Gastrocnemius medialis (tissue), 4 donors: ENCODE data around the gene ZBTB21.

Experiments
- POLR2A ChIP-seq, 2 donors: fragments of 450-650 bp; IDR thresholded peaks; one replicate each; pipeline ENCODE4 v1.6.1; 2017; ENCODE audit warnings: antibody characterized with exemption in 2 of 2, mild to moderate bottlenecking in 2 of 2, moderate library complexity in 2 of 2
- TF ChIP-seq, protein P1 (sequence below), 5 experiments: fragments of 450-650 bp in 3 of 5; fragments of 200-600 bp in 2 of 5; sonication (generic) in 2 of 5; IDR thresholded peaks in 4 of 5; conservative IDR thresholded peaks in 1 of 5; 1 replicate in 4 of 5; 2 replicates in 1 of 5; pipeline ENCODE4 v1.5.1; 2016 to 2019; ENCODE audit warnings: antibody characterized with exemption in 5 of 5, mild to moderate bottlenecking in 3 of 5, moderate library complexity in 3 of 5

DNA sequence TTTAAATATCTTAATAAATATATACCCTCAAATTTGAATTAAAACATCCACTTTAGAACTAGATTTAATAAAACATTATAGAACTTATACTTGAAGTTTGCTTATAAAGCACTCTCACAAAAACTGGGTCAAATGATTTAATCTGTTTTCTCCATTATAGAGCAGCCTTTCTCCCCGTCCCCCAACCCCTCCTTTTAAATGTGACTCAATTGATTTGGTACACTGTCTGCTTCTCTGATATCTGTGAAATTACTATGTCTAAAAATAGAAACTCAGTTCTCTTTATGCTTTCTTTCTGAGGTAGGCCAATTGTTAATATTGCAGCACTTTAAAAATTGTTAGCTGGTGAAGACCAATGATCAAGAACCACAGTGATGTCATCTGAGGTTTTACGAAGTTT, 6.9 kb upstream of the ZBTB21 start:
- TF ChIP-seq, protein P1, sequence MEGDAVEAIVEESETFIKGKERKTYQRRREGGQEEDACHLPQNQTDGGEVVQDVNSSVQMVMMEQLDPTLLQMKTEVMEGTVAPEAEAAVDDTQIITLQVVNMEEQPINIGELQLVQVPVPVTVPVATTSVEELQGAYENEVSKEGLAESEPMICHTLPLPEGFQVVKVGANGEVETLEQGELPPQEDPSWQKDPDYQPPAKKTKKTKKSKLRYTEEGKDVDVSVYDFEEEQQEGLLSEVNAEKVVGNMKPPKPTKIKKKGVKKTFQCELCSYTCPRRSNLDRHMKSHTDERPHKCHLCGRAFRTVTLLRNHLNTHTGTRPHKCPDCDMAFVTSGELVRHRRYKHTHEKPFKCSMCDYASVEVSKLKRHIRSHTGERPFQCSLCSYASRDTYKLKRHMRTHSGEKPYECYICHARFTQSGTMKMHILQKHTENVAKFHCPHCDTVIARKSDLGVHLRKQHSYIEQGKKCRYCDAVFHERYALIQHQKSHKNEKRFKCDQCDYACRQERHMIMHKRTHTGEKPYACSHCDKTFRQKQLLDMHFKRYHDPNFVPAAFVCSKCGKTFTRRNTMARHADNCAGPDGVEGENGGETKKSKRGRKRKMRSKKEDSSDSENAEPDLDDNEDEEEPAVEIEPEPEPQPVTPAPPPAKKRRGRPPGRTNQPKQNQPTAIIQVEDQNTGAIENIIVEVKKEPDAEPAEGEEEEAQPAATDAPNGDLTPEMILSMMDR (IDR thresholded peaks at IDR 0.05 in 4 of 5, conservative IDR thresholded peaks at IDR 0.05 in 1 of 5): no peak
- no peak for TF ChIP-seq POLR2A (IDR thresholded peaks at IDR 0.05)
